Measurements from ENCODE around the gene AMOT.

AMOT gene

DNA sequence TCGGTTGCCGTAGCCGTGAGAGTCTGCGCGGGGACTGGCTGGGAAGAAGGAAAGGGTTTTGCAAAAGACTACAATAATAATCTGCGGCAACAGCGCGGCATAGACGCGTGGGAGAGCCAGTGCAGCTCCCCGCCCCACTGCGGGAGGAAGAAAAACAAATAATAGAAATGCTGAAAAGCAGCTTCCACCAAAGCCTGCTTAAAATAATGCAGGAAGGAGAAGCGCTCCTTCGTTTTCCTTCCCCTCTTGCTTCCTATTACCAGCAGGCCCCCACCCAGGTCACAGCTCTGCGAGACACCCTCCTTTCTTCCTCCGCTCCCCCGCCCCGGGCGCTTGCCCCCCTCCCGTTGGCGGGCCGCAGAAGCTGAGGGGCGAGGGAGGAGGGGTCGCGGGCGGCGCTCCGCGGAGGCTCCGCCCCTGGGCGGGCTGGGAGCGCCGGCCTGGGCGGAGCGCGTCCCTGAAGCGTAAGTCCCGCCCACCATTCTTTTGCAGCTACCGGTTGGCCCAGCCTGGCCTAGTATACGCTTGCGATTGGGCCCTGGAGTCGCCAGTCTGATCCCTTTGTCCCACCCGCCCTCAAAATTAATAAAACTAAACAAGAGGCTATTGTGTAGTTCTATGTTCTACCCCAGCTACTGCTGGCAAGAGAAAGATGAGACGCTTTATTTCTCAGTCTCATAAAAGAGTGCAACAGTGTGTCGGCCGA, 636 bp upstream of the AMOT start:
- peak; percentile 87 for DNase-seq (ENCODE audit: low spot score)

GRCh38 chrX:112839856-112840255, 775 bp downstream of the AMOT start:
- no peak for DNase-seq (ENCODE audit: low spot score)

- no peak for DNase-seq (ENCODE audit: low spot score)
Observed at GRCh38 chrX:112837531-112837930, 3.1 kb downstream of the AMOT start.

DNA sequence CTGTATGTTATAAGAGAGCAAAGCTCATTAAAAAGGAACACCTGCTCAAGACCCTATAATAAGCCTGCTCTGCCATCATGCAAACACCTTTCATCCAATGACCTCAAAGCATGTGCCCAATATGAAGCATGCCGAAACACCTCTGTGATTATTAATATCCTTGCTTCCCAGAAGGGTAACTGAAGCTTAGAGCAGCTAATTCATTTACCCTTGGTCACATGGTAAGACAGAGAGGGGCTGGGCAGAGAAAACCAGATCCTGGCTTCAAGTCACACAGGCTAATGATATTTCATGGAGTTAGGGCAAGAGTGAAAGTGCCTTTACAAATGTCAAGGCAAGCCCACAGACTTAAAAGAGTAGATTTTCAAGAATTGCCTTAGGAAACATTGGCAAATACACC, 5.6 kb downstream of the AMOT start:
- DNase-seq (ENCODE audit: low spot score), result no peak

DNA sequence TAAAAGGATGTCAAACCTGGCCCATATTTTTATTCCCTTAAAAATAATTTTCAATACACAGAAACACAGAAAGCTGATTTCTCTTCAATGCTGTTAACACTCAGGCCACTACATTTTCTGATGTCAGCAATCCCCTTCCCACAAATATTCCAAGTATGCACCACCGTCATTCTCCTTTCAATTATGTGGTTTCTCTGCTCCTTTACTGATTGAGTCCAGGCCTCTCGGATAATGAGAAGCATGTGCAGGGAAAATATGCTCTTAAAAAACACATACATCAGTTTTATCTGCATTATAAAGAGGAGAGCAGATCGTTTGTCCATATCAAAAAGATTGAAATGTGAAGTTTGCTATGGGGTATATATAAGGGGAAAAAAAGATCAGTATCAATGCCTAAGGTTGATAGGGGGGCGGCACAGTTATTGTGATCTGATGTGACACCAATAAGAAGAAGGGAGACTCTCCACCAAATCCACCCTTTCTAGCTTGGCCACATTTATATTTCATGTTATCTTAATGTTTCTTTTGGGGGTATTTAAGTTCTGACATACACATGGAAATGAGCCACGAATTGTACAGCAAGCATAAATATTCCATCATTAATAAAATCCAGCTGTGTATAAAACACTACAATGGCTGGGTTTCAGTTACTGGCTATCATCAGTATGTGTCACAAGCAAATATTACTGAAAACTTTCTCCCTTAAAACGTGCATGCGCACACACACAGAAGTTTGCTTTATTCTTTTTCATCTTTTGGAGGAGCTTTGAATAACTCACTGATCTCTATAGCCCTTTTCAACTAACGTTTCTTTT, 6.4 kb downstream of the AMOT start:
- no peak for DNase-seq (ENCODE audit: low spot score)

- DNase-seq (ENCODE audit: low spot score), result no peak
Observed at GRCh38 chrX:112832481-112833095, 8.0 kb downstream of the AMOT start.

DNA sequence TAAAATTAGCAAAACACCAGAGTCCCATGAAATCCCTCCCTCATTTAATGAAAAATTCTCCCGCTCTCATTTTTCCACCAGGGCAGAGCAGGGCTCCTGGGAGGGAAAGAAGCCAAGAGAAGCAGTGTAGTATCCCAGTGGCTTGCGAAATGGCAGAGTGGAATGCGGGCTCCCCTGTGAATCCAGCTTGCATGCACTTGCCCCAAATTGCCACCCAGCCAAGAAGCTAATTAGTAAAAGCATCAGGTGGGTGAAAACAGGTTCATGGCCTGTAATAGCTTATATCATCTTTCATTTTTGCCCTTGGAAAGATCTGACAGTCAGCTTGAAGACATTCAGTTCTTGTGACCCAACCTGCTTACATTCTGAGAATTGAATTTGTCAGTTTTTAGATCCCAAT, 10.1 kb downstream of the AMOT start:
- no peak for DNase-seq (ENCODE audit: low spot score)

DNA sequence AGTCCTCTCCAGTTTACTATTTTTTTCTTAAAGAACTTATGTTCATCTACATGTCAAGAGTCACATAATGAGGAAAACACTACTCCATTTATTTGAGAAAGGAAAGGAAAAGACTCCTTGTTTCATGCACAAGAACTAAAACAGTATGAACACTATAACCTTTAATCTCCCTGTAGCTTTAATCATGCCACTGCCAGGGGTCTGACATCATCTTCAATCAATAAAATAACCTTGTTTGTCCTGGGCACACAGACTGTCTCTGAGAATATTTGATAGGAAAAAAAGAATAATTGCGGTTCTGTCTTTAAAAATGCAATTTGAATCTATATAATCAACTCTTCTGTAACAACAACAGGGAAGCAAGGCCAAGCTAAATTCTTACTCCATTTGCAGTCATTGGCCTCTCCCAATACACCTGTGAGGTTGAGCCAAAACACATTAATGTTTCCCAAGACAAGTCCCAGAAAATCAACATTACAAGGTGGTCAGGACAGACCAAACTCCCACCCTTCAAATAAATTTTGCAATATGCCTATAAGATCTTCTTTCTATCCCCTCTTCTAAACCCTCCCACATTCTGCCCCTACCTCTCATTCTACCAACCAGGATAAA, 13.2 kb downstream of the AMOT start:
- no peak for DNase-seq (ENCODE audit: low spot score)

GRCh38 chrX:112826023-112826422, 14.6 kb downstream of the AMOT start:
- DNase-seq (ENCODE audit: low spot score), result no peak

GRCh38 chrX:112822892-112823291, 17.7 kb downstream of the AMOT start:
- DNase-seq (ENCODE audit: low spot score), result no peak

DNA sequence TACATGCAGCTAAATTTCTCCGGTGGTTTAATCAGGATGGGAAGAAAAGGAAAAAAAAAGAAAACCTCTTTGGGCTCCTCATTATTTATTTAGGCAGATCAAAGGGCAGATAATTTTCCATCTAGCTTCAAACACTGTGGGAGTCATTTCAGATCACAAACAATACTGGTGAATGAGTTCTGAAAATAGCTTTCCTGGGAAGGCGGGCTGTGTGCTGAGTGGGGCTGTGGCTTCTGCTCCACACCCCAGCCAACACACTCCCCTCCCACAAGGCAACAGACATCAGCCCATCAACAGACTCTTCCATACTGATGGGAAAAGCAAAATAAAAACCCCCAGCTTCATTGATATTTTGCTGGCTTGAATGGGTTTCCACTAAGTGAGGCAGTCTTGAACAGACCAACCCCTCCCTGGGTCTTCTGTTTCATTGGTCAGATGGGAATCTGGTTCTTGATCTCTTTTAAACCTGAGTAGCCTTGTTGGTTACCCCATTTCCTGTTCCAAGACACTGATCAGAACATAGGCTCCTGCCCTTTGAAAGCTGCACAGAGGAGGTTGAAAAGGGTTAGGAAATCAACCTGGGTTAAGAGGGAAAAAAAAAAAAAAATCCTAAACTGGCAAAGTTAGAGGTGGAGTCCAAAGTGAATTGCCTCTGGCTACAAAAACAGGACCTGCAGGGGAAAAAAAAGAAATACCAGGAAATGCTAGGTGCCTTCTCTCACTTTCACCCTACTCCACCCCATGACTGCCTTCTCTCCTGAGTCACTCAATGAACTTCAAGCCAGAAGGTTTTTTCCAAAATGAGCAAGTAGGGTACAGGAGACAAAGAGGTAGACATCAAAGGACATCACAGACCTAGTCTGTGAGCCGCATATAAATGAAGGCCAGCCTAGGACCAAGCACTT, 20.0 kb downstream of the AMOT start:
- no peak for DNase-seq (ENCODE audit: low spot score)

GRCh38 chrX:112819813-112820212, 20.8 kb downstream of the AMOT start:
- no peak for DNase-seq (ENCODE audit: low spot score)

GRCh38 chrX:112819008-112819640, 21.5 kb downstream of the AMOT start:
- DNase-seq (ENCODE audit: low spot score), result no peak

DNA sequence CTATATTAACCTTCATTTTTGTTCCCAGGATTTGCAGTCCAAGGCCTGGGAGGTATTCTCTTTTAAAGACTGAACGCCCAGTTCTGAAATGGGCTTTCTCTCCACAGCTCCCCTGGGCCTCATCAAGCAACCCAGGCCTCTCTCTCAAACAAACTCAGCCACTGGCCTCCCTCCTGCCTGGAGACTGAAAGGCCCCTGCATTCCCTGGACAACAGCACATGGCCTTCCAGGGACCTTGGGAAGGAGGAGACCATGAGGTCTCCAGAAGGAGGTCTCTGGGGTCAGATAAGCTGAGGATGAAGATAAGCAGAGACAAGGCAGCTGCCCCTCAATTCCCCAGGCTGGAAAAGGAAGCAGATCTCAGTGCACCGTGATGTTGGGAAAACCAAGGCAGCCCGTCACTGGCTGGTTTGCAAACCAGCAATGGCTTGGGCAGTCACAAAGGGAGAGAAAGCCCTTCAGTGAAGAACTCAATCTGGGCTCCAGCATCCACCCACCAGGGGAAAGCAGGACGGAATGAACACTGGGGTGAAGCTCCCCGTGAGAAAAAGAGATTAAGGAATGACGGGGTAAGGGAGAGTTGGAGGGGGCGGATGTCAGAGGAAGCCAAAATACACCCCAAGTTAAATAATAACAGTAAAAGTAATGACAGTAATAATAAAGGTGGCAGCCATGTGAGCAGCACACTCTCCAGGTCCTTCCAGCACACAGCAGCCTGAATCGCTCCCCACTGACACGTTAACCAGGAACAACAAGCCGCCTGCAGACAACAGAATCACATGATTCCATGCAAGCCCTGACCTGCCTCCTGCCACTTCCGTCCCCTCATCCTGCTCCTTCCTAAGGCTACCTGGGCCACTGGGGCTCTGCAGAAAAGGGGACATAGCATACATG, 22.3 kb downstream of the AMOT start:
- no peak for DNase-seq (ENCODE audit: low spot score)

DNA sequence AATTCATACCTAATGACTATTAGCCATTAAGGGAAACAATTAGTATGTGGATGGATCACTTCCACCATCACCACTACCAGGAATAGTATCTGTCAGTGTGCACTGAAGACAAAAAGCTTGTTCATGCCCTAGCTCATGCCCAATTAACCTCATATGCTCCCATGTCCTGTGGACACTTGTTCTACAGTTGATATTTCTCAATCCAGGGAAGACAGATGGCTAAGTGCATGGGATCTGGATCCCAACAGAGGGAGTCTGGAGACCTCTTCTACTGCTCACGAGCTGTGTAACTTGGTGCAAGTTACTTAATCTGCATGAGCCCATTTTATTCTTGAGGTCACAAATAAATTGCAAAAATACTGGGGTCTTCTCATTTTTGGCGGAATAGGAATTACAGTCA, 23.7 kb downstream of the AMOT start:
- DNase-seq (ENCODE audit: low spot score), result no peak

DNA sequence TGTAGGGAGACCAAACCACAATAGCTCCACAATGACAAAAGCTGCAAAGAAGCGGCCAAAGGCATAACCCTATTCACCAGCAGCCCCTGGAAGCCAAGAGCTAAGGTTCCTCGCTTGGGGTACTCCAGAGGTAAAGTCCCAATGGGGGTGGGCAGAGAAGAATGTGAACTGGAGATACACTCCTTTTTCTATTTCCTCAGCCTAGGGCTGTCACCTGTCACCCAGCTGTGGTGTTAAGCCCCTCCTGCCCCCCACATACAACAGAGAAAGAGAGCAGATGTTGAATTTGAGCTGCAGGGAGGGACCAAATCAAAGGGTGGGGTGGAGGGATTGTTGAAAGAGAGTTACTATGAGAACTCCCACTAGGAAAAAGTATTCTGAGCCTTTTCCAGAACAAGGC, 26.1 kb downstream of the AMOT start:
- DNase-seq (ENCODE audit: low spot score), result no peak

DNA sequence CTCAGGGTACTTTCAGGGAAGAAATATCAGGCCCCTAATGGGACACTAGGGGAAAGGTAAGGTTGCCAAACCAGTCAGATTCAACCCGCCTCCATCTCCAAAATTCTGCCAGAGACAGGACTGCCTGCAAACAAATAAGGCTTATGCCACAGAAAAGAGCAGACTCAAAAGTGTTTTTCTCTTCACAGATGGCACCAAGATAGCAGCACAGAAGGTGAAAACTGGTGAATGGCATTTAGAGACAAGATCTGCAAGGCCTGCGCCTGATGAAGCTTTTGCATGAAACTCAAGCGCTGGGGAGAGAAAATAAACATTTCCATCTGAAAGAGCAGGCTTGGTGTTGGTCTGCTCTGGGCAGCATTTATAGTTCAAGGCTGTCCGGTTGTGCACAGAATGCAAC, 27.9 kb downstream of the AMOT start:
- DNase-seq (ENCODE audit: low spot score), result no peak

GRCh38 chrX:112808651-112809195, 31.9 kb downstream of the AMOT start:
- no peak for DNase-seq (ENCODE audit: low spot score)

GRCh38 chrX:112808007-112808406, 32.6 kb downstream of the AMOT start:
- DNase-seq (ENCODE audit: low spot score), result no peak

GRCh38 chrX:112803060-112803459, 37.6 kb downstream of the AMOT start:
- no peak for DNase-seq (ENCODE audit: low spot score)

All from COLO829 (cell line).